PC-3 (cell line): ENCODE results near the gene CCDC158. TPM values are rescaled to one million over a fixed set of nuclear protein-coding genes. Genes with fewer than 3 reads are reported as not detected.

ENCODE experiments used
- ATAC-seq: fragments of 200-7000 bp; cut with Tn5 transposase; 2 replicates; pipeline ENCODE4 v1.9.1; 2020; ENCODE audit warnings: mild to moderate bottlenecking, moderate library complexity
- BruUV-seq: library from RNA; stranded (reverse); fragments of 400-500 nt; replicated peaks from 2 replicates; lab custom pipeline; 2021; lab: Mats Ljungman, UMichigan
- CTCF ChIA-PET: fragments of 300-600 bp; sonication (Branson Sonifier 250); formaldehyde crosslinking; loops from one replicate; lab custom pipeline; 2022; ENCODE audit warnings: antibody characterized with exemption; lab: Charles Lee
- POLR2A ChIA-PET: fragments of 300-600 bp; sonication (Branson Sonifier 250); formaldehyde crosslinking; loops from one replicate; lab custom pipeline; 2022; ENCODE audit warnings: antibody characterized with exemption; ENCODE audit not compliant: unreplicated experiment; lab: Charles Lee
- DNase-seq: peaks from one replicate; pipeline ENCODE4 v3.0.0-alpha.2; 2015
- H2AFZ ChIP-seq: fragments of 300-600 bp; sonication (generic); 2 replicates; pipeline ENCODE4 v1.6.0; 2016; ENCODE audit warnings: antibody characterized with exemption, low read length
- H3F3A ChIP-seq: fragments of 300-600 bp; sonication (generic); one replicate; pipeline ENCODE4 v1.6.0; 2017; ENCODE audit warnings: antibody characterized with exemption, low read length, control low read depth, mild to moderate bottlenecking; ENCODE audit not compliant: unreplicated experiment
- H3K27ac ChIP-seq: fragments of 300-600 bp; sonication (generic); 2 replicates; pipeline ENCODE4 v1.5.1; 2016; ENCODE audit warnings: mild to moderate bottlenecking, low read length
- H3K27me3 ChIP-seq: fragments of 300-600 bp; sonication (generic); 2 replicates; pipeline ENCODE4 v1.6.1; 2016; ENCODE audit warnings: low read length, mixed read lengths
- H3K36me3 ChIP-seq: fragments of 300-600 bp; sonication (generic); 2 replicates; pipeline ENCODE4 v1.6.1; 2016; ENCODE audit warnings: low read depth, mixed run types, low read length, mixed read lengths
- H3K4me1 ChIP-seq: fragments of 300-600 bp; sonication (generic); 2 replicates; pipeline ENCODE4 v1.5.1; 2016; ENCODE audit warnings: low read length; ENCODE audit not compliant: insufficient read depth
- H3K4me2 ChIP-seq: fragments of 300-600 bp; sonication (generic); 2 replicates; pipeline ENCODE4 v1.6.0; 2016; ENCODE audit warnings: low read length
- H3K4me3 ChIP-seq: fragments of 300-600 bp; sonication (generic); 2 replicates; pipeline ENCODE4 v1.5.1; 2016; ENCODE audit warnings: mild to moderate bottlenecking, low read length, mixed read lengths
- H3K79me2 ChIP-seq: fragments of 300-600 bp; sonication (generic); 2 replicates; pipeline ENCODE4 v1.6.1; 2017; ENCODE audit warnings: low read length, mixed read lengths
- H3K9ac ChIP-seq: fragments of 300-600 bp; sonication (generic); 2 replicates; pipeline ENCODE4 v1.6.0; 2016; ENCODE audit warnings: mild to moderate bottlenecking, low read length
- H3K9me2 ChIP-seq: fragments of 300-600 bp; sonication (generic); replicated peaks from 2 replicates; pipeline ENCODE4 v1.6.1; 2016; ENCODE audit warnings: mixed run types, low read length, mixed read lengths
- H3K9me3 ChIP-seq: fragments of 300-600 bp; sonication (generic); 2 replicates; pipeline ENCODE4 v1.6.1; 2016; ENCODE audit warnings: low read length, mixed read lengths
- H4K20me1 ChIP-seq: fragments of 300-600 bp; sonication (generic); 2 replicates; pipeline ENCODE4 v1.6.1; 2016; ENCODE audit warnings: low read length, mixed read lengths
- CTCF ChIP-seq: fragments of 300-600 bp; sonication (generic); conservative IDR thresholded peaks from 2 replicates; pipeline ENCODE4 v1.5.1; 2017; ENCODE audit warnings: antibody characterized with exemption, low read depth, mild to moderate bottlenecking, low read length
- EZH2 ChIP-seq: fragments of 300-600 bp; sonication (generic); IDR thresholded peaks from one replicate; pipeline ENCODE4 v1.6.1; 2017; ENCODE audit warnings: antibody characterized with exemption, mild to moderate bottlenecking, low read length; ENCODE audit not compliant: unreplicated experiment
- EZH2phosphoT487 ChIP-seq: fragments of 300-600 bp; sonication (generic); IDR thresholded peaks from 2 replicates; pipeline ENCODE4 v1.6.1; 2018; ENCODE audit warnings: mild to moderate bottlenecking, antibody characterized with exemption, low read length, borderline replicate concordance
- intact Hi-C: fragments of 100-400 bp; cut with micrococcal nuclease; formaldehyde crosslinking; loops from 2 replicates; pipeline ENCODE4 v1.9.0; 2023
- total RNA-seq: library from RNA; depleted of rRNA; stranded (reverse); fragments of >200 nt; gene quantifications from 2 replicates; pipeline ENCODE4 v1.2.3, GENCODE V29; 2014

CCDC158 gene
- total RNA-seq, 1 experiment from 2014 or later: not detected

- no peaks in the 10 kb centered on the region for H3K9me3 ChIP-seq
- H3K27ac ChIP-seq: no peak overlapping the region
- H3K27me3 ChIP-seq: no peaks in the 10 kb centered on the region
- H3K4me3 ChIP-seq: no peak overlapping the region
- no peak overlapping the region for H3K4me2 ChIP-seq
- no peaks in the 10 kb centered on the region for H3K36me3 ChIP-seq
- H2AFZ ChIP-seq: no peak overlapping the region
- intact Hi-C loops: no loop called here
- no peaks in the 10 kb centered on the region for H3K9me2 ChIP-seq
- TF ChIP-seq CTCF: no peak
- no peak for TF ChIP-seq EZH2phosphoT487
- no peak for TF ChIP-seq EZH2
- no TSS peak for BruUV-seq
- H3K4me1 ChIP-seq: peaks cover 8% of the 10 kb centered on the region
- ChIA-PET CTCF (no interaction called here), POLR2A (no interaction called here)
- H3K9ac ChIP-seq: no peak overlapping the region
- ATAC-seq: no peak
- H3K79me2 ChIP-seq: no peaks in the 10 kb centered on the region
- H3F3A ChIP-seq: no peaks in the 10 kb centered on the region
- DNase-seq: no peak
- no peaks in the 10 kb centered on the region for H4K20me1 ChIP-seq
These were observed 149.7 kb downstream of the CCDC158 start for GRCh38 chr4:76271248-76271647.

DNA sequence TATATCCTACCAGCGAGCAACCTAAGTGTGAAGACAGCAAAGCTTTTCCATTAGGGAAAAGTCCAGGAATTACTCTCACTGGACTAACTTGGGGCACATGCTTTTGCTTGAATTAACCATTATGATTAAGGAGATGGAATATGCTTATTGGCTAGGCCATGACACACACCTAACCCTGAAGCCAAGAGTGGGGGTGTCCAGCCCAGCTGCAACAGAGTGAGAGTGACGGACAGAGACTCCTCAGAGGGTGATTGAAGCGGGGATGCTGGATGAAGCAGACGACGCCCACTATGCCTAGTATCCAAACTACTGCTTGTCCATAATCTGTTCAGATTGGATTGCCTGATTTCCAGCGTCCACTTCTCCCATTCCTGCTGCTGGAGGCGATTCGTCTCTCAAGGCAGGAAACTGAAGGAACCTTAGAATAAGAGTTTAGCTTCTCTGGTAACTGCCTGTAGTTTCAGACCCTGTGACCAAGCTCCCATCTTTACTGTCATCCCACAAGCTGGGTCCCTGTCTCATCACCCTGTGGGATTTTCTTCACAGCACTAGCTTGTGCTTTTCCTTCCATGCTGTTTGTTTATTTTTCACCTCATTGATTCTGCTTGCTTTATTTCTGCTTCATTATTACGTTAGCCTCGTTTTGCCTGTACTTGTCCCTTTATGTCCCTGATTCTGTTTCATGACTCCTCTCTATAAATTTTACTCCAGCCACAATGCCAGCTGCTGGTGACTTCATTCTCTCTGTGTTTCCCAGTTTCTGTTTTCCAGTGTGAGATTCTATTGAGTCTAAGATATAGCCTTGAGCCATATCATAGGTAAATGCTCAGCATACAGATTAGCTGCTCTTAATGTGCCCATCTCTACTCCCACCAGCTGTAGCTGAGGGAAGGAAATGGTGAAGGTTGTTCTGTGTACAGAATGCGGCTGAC, 150.4 kb downstream of the CCDC158 start:
- Histone ChIP-seq H3K4me1 (peaks cover 8% of the 10 kb centered on the region), H3K27ac (no peak overlapping the region), H2AFZ (no peak overlapping the region), H4K20me1 (no peaks in the 10 kb centered on the region), H3F3A (no peaks in the 10 kb centered on the region), H3K9me2 (no peaks in the 10 kb centered on the region), H3K9me3 (no peaks in the 10 kb centered on the region), H3K79me2 (no peaks in the 10 kb centered on the region), H3K4me2 (no peak overlapping the region), H3K36me3 (no peaks in the 10 kb centered on the region), H3K9ac (no peak overlapping the region), H3K4me3 (no peak overlapping the region), H3K27me3 (no peaks in the 10 kb centered on the region)
- CTCF ChIA-PET: no interaction called here
- POLR2A ChIA-PET: no interaction called here
- intact Hi-C loops: no loop called here
- ATAC-seq (no peak), DNase-seq (no peak)
- no TSS peak for BruUV-seq
- TF ChIP-seq EZH2phosphoT487: no peak
- no peak for TF ChIP-seq CTCF
- no peak for TF ChIP-seq EZH2

DNA sequence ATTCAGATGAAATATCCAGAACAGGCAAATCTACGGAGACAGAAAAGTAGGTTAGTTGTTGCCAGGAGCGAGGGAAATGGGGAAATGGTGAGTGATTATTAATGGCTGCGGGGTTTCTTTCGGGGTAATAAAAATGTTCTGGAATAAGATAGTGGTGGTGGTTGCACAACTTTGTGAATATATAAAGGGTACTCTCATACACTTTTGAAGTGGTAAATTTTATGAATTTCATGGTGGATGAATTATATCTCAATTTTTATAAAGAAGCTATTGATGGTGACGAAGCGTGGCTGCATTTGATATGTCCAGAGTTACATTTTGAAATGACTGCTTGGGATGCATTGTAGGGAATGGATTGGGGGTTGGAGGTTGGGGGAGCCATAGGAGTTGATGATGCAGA, 153.1 kb downstream of the CCDC158 start:
- ATAC-seq: no peak
- no peaks in the 10 kb centered on the region for H3K79me2 ChIP-seq
- no peaks in the 10 kb centered on the region for H3K27me3 ChIP-seq
- H3K9me2 ChIP-seq: no peaks in the 10 kb centered on the region
- H3K9me3 ChIP-seq: no peaks in the 10 kb centered on the region
- no peak overlapping the region for H3K9ac ChIP-seq
- no peaks in the 10 kb centered on the region for H3K36me3 ChIP-seq
- ChIA-PET POLR2A (no interaction called here), CTCF (no interaction called here)
- peaks cover 8% of the 10 kb centered on the region for H3K4me1 ChIP-seq
- no peak overlapping the region for H2AFZ ChIP-seq
- no peaks in the 10 kb centered on the region for H3F3A ChIP-seq
- H3K4me2 ChIP-seq: no peak overlapping the region
- H4K20me1 ChIP-seq: no peaks in the 10 kb centered on the region
- intact Hi-C loops: no loop called here
- DNase-seq: no peak
- BruUV-seq: no TSS peak
- no peak overlapping the region for H3K4me3 ChIP-seq
- no peak overlapping the region for H3K27ac ChIP-seq
- no peak for TF ChIP-seq CTCF
- no peak for TF ChIP-seq EZH2
- TF ChIP-seq EZH2phosphoT487: no peak
